ENCODE data around the gene ZNF668.

DNA sequence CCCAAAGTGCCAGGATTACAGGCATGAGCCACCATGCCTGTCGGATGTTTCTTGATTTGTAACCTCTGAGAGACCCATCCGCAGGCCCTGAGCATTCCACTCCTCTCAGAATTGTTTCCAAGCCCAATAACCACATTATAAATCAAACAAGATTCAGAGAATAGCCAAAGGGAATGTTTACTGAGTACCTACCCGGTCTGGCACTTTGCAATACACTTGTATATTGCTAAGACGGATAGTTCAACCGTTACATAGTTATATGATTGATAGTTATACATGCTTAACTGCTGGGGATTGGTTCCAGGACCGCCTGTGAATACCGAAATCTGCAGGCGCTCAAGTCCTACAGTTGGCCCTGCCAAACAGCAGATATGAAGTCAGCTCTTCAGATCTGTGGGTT, 40.4 kb upstream of the ZNF668 start:
- TF ChIP-seq, protein P1, sequence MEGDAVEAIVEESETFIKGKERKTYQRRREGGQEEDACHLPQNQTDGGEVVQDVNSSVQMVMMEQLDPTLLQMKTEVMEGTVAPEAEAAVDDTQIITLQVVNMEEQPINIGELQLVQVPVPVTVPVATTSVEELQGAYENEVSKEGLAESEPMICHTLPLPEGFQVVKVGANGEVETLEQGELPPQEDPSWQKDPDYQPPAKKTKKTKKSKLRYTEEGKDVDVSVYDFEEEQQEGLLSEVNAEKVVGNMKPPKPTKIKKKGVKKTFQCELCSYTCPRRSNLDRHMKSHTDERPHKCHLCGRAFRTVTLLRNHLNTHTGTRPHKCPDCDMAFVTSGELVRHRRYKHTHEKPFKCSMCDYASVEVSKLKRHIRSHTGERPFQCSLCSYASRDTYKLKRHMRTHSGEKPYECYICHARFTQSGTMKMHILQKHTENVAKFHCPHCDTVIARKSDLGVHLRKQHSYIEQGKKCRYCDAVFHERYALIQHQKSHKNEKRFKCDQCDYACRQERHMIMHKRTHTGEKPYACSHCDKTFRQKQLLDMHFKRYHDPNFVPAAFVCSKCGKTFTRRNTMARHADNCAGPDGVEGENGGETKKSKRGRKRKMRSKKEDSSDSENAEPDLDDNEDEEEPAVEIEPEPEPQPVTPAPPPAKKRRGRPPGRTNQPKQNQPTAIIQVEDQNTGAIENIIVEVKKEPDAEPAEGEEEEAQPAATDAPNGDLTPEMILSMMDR (IDR thresholded peaks at IDR 0.05; ENCODE audit: poor library complexity): no peak
- TF ChIP-seq EZH2 (IDR thresholded peaks at IDR 0.05; ENCODE audit: borderline replicate concordance): no peak
